Ascending aorta (tissue), 2 donors: ENCODE data around the gene FURIN. TPM values are rescaled to one million over a fixed set of nuclear protein-coding genes. Genes with fewer than 3 reads are reported as not detected.

Source experiments
- DNase-seq, 2 donors: peaks; one replicate each; pipeline ENCODE4 v3.0.0-alpha.2; 2019; ENCODE audit warnings: low spot score in 2 of 2
- H3K27ac ChIP-seq, 2 donors: fragments of 200-600 bp; sonication (generic); one replicate each; pipeline ENCODE4 v1.5.1; 2016 to 2017; ENCODE audit warnings: mild to moderate bottlenecking in 1 of 2
- H3K27me3 ChIP-seq: fragments of 200-600 bp; sonication (generic); one replicate; pipeline ENCODE4 v1.5.1; 2017
- H3K36me3 ChIP-seq, 2 donors: fragments of 200-600 bp; sonication (generic); one replicate each; pipeline ENCODE4 v1.5.1; 2016
- H3K4me1 ChIP-seq, 2 donors: fragments of 200-600 bp; sonication (generic); one replicate each; pipeline ENCODE4 v1.5.1; 2016 to 2017; ENCODE audit warnings: mild to moderate bottlenecking in 1 of 2
- H3K4me3 ChIP-seq, 2 donors: fragments of 200-600 bp; sonication (generic); one replicate each; pipeline ENCODE4 v1.5.1; 2016 to 2017; ENCODE audit warnings: mild to moderate bottlenecking in 1 of 2
- H3K9me3 ChIP-seq, 2 donors: fragments of 200-600 bp; sonication (generic); one replicate each; pipeline ENCODE4 v1.5.1; 2016
- intact Hi-C: fragments of 100-400 bp; cut with DNase I; formaldehyde crosslinking; loops from one replicate; pipeline ENCODE4 v1.15.1; 2023
- total RNA-seq: library from RNA; depleted of rRNA; stranded (reverse); fragments of >200 nt; gene quantifications from one replicate; pipeline ENCODE4 v1.1.0, GENCODE V29; 2016
- TF ChIP-seq, protein P1 (sequence below), 3 experiments: fragments of 200-600 bp in 2 of 3; fragments of 450-650 bp in 1 of 3; sonication (generic) in 2 of 3; IDR thresholded peaks; one replicate each; pipeline ENCODE4 v1.5.1; 2016 to 2019; ENCODE audit warnings: antibody characterized with exemption in 3 of 3, mild to moderate bottlenecking in 1 of 3, moderate library complexity in 1 of 3

FURIN gene
- total RNA-seq, 1 donor from 2014 or later = 86.3 TPM

DNA sequence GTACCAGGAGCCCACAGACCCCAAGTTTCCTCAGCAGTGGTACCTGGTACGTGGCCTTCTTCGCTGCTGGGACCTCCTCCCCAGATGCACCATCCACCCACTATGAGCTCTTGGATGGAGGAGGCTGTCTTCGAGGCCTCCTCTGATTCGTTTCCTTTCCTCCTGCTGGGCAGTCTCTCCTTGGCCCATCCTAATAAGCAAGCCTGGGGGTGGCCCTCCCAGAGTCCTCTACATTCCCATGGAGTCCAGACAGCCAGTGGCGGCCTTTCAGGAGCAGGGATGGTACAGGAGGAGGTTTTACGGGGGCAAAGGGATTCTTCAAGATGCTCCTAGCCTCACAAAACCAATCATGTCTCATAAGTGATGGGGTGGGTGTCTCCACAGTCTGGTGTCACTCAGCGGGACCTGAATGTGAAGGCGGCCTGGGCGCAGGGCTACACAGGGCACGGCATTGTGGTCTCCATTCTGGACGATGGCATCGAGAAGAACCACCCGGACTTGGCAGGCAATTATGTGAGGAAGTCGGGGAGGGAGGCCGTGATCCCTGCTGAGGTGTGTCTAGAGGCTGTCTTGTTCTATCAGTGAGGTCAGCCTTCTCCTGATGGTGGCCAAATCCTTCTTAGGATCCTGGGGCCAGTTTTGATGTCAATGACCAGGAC, 8.3 kb downstream of the FURIN start:
- DNase-seq = no peak
- Histone ChIP-seq H3K9me3 (no peaks in the 10 kb centered on the region), H3K27ac (no peak overlapping the region), H3K4me1 (peaks cover 5 to 19% of the 10 kb centered on the region in 2 donors), H3K4me3 (no peak overlapping the region), H3K27me3 (no peaks in the 10 kb centered on the region), H3K36me3 (peaks cover 60 to 62% of the 10 kb centered on the region in 2 donors)
- TF ChIP-seq, protein P1, sequence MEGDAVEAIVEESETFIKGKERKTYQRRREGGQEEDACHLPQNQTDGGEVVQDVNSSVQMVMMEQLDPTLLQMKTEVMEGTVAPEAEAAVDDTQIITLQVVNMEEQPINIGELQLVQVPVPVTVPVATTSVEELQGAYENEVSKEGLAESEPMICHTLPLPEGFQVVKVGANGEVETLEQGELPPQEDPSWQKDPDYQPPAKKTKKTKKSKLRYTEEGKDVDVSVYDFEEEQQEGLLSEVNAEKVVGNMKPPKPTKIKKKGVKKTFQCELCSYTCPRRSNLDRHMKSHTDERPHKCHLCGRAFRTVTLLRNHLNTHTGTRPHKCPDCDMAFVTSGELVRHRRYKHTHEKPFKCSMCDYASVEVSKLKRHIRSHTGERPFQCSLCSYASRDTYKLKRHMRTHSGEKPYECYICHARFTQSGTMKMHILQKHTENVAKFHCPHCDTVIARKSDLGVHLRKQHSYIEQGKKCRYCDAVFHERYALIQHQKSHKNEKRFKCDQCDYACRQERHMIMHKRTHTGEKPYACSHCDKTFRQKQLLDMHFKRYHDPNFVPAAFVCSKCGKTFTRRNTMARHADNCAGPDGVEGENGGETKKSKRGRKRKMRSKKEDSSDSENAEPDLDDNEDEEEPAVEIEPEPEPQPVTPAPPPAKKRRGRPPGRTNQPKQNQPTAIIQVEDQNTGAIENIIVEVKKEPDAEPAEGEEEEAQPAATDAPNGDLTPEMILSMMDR (IDR thresholded peaks at IDR 0.05) = no peak
- intact Hi-C loops = no loop called here

DNA sequence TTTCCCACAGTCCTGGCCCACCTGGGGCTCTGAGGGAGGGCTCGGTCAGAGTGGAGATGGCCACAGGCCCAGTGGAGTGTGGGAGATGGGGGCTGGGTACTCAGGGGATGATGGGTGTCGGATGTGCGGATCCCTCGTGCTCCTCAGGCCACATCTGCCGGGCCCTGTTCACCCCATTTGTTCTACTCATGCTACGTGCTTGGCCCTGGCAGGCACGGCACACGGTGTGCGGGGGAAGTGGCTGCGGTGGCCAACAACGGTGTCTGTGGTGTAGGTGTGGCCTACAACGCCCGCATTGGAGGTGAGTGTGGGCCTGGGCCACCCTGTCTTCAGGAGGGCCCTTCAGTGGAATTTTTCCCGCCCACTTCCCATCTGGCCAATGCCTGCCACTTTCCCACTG, 8.9 kb downstream of the FURIN start:
- TF ChIP-seq, protein P1 (IDR thresholded peaks at IDR 0.05) = no peak
- Histone ChIP-seq H3K4me1 (peaks cover 5 to 19% of the 10 kb centered on the region in 2 donors), H3K36me3 (peaks cover 66 to 69% of the 10 kb centered on the region in 2 donors), H3K27ac (no peak overlapping the region), H3K4me3 (no peak overlapping the region), H3K9me3 (no peaks in the 10 kb centered on the region), H3K27me3 (no peaks in the 10 kb centered on the region)
- DNase-seq = no peak
- intact Hi-C loops = no loop called here

DNA sequence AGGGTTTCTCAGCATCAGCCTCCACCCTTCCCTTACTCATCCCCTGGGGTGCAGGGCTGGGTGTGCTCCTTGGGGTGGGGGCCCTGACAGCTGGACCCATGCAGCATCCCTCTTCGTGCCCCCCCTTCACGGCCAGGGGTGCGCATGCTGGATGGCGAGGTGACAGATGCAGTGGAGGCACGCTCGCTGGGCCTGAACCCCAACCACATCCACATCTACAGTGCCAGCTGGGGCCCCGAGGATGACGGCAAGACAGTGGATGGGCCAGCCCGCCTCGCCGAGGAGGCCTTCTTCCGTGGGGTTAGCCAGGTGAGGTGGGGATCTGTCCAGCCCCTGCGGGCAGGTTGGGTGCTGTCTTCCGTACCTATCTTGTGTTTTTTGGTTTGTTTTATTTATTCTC, 9.6 kb downstream of the FURIN start:
- TF ChIP-seq, protein P1 (IDR thresholded peaks at IDR 0.05) = no peak
- intact Hi-C loops = no loop called here
- no peak overlapping the region for H3K4me3 ChIP-seq
- no peak for DNase-seq
- peaks cover 66 to 72% of the 10 kb centered on the region in 2 donors for H3K36me3 ChIP-seq
- H3K4me1 ChIP-seq = peaks cover 5 to 14% of the 10 kb centered on the region in 2 donors
- H3K27ac ChIP-seq = no peak overlapping the region
- no peaks in the 10 kb centered on the region for H3K27me3 ChIP-seq
- H3K9me3 ChIP-seq = no peaks in the 10 kb centered on the region

DNA sequence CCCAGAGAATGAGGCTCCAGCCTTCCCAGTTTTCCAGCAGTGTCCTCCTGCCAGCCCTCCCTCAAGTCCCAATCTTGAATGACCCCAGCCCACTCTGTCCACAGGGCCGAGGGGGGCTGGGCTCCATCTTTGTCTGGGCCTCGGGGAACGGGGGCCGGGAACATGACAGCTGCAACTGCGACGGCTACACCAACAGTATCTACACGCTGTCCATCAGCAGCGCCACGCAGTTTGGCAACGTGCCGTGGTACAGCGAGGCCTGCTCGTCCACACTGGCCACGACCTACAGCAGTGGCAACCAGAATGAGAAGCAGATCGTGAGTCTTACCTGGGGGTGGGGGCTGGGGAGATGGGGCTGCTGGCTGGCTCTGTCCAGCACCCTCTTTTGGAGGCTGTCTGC, 10.3 kb downstream of the FURIN start:
- TF ChIP-seq, protein P1 (IDR thresholded peaks at IDR 0.05) = no peak
- Histone ChIP-seq H3K9me3 (no peaks in the 10 kb centered on the region), H3K4me3 (no peak overlapping the region), H3K27me3 (no peaks in the 10 kb centered on the region), H3K36me3 (peaks cover 66 to 72% of the 10 kb centered on the region in 2 donors), H3K4me1 (peaks cover 0 to 14% of the 10 kb centered on the region in 2 donors), H3K27ac (no peak overlapping the region)
- no peak for DNase-seq
- intact Hi-C loops = no loop called here

DNA sequence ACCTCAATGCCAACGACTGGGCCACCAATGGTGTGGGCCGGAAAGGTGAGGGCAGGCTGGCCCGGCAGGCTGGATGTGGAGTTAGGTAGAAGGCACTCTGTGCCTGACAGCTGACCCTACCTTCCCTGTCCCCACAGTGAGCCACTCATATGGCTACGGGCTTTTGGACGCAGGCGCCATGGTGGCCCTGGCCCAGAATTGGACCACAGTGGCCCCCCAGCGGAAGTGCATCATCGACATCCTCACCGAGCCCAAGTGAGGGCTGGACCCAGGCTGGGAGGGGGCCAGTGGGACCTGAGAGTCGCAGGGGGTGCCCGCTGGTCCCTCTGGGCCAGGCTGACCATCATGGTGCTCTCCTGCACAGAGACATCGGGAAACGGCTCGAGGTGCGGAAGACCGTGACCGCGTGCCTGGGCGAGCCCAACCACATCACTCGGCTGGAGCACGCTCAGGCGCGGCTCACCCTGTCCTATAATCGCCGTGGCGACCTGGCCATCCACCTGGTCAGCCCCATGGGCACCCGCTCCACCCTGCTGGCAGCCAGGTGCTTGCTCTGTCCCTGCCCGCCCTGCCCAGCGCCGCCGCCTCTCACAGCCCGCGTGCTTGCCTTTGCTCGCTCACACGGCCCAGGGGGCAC, 11.5 kb downstream of the FURIN start:
- Histone ChIP-seq H3K9me3 (no peaks in the 10 kb centered on the region), H3K4me3 (no peak overlapping the region), H3K36me3 (peaks cover 66 to 72% of the 10 kb centered on the region in 2 donors), H3K27me3 (no peaks in the 10 kb centered on the region), H3K4me1 (peaks cover 5 to 13% of the 10 kb centered on the region in 2 donors), H3K27ac (no peak overlapping the region)
- intact Hi-C loops = loop anchor here (10.0 kb wide), 3 partner anchors 355 to 985 kb away; partner anchors contain the start of genes AP3S2 and CRTC3
- no peak for DNase-seq
- TF ChIP-seq, protein P1 (IDR thresholded peaks at IDR 0.05) = no peak
